ENCODE results near the gene SUN5. TPM values are rescaled to one million over a fixed set of nuclear protein-coding genes. Genes with fewer than 3 reads are reported as not detected.
"Not testable (repeated sequence)": the region's sequence is repeated elsewhere in the genome, so short reads cannot be mapped to it uniquely, and the experiment has no call there.

SUN5 gene
- total RNA-seq, 1 experiment from 2014 or later: not detected

DNA sequence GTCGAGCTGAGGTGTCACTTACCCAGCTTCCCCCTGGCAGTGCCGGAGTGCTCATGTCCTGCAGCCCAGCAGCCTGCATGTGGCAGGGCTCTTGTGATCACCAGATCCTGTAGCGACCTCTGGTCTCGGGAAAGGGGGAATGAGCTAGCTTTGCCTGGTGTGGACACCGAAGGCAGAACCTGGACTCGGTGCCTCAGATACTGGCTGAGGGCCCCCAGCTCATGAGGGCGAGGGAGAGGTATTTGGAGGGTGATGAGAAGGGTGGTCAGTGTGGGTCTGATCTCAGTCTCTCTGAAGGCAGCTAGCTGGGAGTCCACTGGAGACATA, 26.3 kb downstream of the SUN5 start:
- Mint-ChIP-seq H3K27me3 (ENCODE audit: unreplicated experiment) (peaks cover 90% of the 10 kb centered on the region), H3K36me3 (ENCODE audit: insufficient read depth, unreplicated experiment) (peaks cover 7% of the 10 kb centered on the region), H3K27ac (ENCODE audit: unreplicated experiment) (no peak overlapping the region), H3K9me3 (ENCODE audit: low read depth, unreplicated experiment) (peaks cover 3% of the 10 kb centered on the region), H3K4me1 (ENCODE audit: low read depth, unreplicated experiment) (no peaks in the 10 kb centered on the region), H3K4me3 (ENCODE audit: low read depth, unreplicated experiment) (no peak overlapping the region)
- intact Hi-C loops (cut with micrococcal nuclease; ENCODE audit: unreplicated experiment): no loop called here
- TF ChIP-seq, protein P1, sequence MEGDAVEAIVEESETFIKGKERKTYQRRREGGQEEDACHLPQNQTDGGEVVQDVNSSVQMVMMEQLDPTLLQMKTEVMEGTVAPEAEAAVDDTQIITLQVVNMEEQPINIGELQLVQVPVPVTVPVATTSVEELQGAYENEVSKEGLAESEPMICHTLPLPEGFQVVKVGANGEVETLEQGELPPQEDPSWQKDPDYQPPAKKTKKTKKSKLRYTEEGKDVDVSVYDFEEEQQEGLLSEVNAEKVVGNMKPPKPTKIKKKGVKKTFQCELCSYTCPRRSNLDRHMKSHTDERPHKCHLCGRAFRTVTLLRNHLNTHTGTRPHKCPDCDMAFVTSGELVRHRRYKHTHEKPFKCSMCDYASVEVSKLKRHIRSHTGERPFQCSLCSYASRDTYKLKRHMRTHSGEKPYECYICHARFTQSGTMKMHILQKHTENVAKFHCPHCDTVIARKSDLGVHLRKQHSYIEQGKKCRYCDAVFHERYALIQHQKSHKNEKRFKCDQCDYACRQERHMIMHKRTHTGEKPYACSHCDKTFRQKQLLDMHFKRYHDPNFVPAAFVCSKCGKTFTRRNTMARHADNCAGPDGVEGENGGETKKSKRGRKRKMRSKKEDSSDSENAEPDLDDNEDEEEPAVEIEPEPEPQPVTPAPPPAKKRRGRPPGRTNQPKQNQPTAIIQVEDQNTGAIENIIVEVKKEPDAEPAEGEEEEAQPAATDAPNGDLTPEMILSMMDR (IDR thresholded peaks at IDR 0.05; ENCODE audit: unreplicated experiment): no peak
- BruUV-seq (replicated peaks): no TSS peak
- CTCF ChIA-PET: interaction anchor here (0.7 to 1.0 kb wide), 2 partner anchors 14 to 38 kb away, joined by 3 read pairs; no protein-coding TSS in a partner anchor
- no peak for DNase-seq

DNA sequence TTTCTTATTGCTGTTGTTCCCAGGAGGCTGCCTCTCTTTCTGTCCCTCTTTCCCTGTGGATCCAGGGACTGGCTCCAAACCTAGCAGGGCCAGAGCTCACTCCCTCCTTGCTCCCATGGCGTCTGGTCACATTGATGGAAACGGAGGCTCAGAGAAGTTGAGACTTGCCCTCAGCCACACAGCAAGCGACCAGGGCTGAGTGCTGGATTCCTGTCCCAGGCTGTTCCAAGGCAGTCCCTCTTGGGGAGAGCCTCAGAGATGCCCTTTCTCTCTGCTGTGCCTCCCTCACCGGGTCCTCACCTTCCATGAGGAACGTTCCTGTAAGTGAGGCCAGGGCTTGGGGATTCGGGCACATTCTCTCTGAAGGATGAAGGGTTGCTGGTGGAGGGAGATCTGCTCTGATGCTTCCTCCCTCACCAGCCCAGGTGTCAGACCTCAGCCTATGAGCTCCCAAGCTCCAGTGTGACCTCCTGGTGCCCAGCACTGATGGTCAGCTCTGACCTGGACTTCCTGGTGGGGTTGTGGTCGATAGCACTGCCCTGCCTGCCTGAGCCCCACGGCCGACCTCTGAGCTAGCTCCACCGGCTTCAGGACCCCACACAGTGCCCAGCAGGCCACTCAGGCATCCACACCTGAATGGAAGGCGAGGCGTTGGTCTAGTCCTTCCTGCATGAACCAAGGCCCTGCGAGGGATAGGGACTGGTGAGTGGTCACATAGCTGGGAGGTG, 26.8 kb downstream of the SUN5 start:
- DNase-seq: no peak
- Mint-ChIP-seq H3K27ac (ENCODE audit: unreplicated experiment) (no peak overlapping the region), H3K27me3 (ENCODE audit: unreplicated experiment) (peaks cover 84% of the 10 kb centered on the region), H3K9me3 (ENCODE audit: low read depth, unreplicated experiment) (peaks cover 3% of the 10 kb centered on the region), H3K36me3 (ENCODE audit: insufficient read depth, unreplicated experiment) (peaks cover 2% of the 10 kb centered on the region), H3K4me3 (ENCODE audit: low read depth, unreplicated experiment) (no peak overlapping the region), H3K4me1 (ENCODE audit: low read depth, unreplicated experiment) (no peaks in the 10 kb centered on the region)
- CTCF ChIA-PET: interaction anchor here (0.5 to 1.0 kb wide), 3 partner anchors 13 to 328 kb away, joined by 3 to 5 read pairs (median 3); no protein-coding TSS in a partner anchor
- intact Hi-C loops (cut with micrococcal nuclease; ENCODE audit: unreplicated experiment): no loop called here
- TF ChIP-seq, protein P1 (IDR thresholded peaks at IDR 0.05; ENCODE audit: unreplicated experiment): no peak
- no TSS peak for BruUV-seq (replicated peaks)

DNA sequence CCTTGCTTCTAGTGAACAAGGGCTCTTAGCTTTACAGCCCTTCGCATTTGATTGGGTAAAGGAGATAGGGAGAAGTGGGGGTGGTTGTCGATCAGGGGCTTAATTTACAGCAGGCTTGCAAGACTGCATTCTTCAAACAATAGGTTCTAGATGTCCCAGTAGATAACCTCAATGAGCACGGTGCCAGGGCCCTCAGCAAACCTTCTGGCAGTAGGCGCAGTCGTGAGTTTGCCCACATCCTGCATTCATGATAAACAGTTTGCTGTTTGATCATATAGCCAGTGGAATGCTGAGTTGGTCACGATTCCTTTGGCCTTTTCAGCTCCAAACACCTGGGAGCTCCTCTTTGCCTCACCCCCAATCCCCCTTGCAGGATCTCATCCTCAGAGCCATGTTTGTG, 27.5 kb downstream of the SUN5 start:
- BruUV-seq (replicated peaks): no TSS peak
- peaks cover 77% of the 10 kb centered on the region for H3K27me3 Mint-ChIP-seq (ENCODE audit: unreplicated experiment)
- intact Hi-C loops (cut with micrococcal nuclease; ENCODE audit: unreplicated experiment): no loop called here
- no peak overlapping the region for H3K27ac Mint-ChIP-seq (ENCODE audit: unreplicated experiment)
- DNase-seq: no peak
- H3K4me3 Mint-ChIP-seq (ENCODE audit: low read depth, unreplicated experiment): no peak overlapping the region
- no peaks in the 10 kb centered on the region for H3K36me3 Mint-ChIP-seq (ENCODE audit: insufficient read depth, unreplicated experiment)
- no peaks in the 10 kb centered on the region for H3K4me1 Mint-ChIP-seq (ENCODE audit: low read depth, unreplicated experiment)
- CTCF ChIA-PET: no interaction called here
- peaks cover 3% of the 10 kb centered on the region for H3K9me3 Mint-ChIP-seq (ENCODE audit: low read depth, unreplicated experiment)
- TF ChIP-seq, protein P1 (IDR thresholded peaks at IDR 0.05; ENCODE audit: unreplicated experiment): no peak

DNA sequence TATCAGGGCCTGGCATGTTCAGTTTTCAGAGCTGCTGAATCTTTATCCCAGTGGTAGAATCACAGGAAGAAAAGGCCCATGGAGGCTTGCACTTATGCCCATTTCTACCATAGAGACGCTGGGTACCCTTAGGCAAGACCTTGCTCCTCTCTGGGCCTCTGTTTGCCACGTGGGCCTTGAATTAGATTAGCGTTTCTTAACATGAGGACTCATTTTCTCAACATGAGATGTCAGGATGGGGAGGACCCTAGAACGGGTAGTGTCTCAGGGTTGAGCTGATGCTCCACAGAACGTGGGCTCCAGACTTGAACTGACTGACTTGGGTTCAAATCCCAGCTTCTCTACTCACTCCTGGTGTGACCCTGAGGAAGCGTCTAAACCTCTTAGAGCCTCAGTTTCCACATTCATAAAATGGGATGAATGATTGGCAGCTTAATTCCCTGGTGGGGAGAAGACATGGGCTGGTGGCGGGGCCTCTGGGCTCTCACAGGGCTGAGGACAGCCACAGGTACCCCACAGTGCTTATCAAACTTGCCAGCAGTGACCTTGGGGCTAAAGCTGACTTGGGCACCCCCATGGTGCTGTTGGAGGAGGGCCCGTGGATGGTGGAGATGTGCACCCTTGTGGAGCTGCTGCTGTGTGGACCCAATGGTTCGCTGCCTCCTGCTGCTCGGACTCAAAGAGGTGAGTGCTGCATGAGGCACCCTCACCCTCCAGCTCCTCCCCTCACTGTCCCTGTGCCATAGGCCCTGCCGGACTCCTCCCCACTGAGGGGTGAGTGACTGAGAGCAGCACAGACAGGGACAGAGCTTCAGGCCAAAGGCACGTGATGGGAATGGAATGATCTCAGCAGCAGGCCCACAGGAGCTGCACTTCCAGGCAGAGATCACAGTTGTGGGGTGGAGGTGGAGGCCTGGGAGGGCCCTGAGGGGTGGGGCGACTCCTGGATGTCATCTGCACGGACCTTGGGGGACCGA, 28.2 kb downstream of the SUN5 start:
- CTCF ChIA-PET: no interaction called here
- Mint-ChIP-seq H3K36me3 (ENCODE audit: insufficient read depth, unreplicated experiment) (no peaks in the 10 kb centered on the region), H3K27me3 (ENCODE audit: unreplicated experiment) (peaks cover 70% of the 10 kb centered on the region), H3K27ac (ENCODE audit: unreplicated experiment) (no peak overlapping the region), H3K4me1 (ENCODE audit: low read depth, unreplicated experiment) (no peaks in the 10 kb centered on the region), H3K9me3 (ENCODE audit: low read depth, unreplicated experiment) (peaks cover 3% of the 10 kb centered on the region), H3K4me3 (ENCODE audit: low read depth, unreplicated experiment) (no peak overlapping the region)
- TF ChIP-seq, protein P1 (IDR thresholded peaks at IDR 0.05; ENCODE audit: unreplicated experiment): no peak
- DNase-seq: no peak
- intact Hi-C loops (cut with micrococcal nuclease; ENCODE audit: unreplicated experiment): no loop called here
- no TSS peak for BruUV-seq (replicated peaks)

DNA sequence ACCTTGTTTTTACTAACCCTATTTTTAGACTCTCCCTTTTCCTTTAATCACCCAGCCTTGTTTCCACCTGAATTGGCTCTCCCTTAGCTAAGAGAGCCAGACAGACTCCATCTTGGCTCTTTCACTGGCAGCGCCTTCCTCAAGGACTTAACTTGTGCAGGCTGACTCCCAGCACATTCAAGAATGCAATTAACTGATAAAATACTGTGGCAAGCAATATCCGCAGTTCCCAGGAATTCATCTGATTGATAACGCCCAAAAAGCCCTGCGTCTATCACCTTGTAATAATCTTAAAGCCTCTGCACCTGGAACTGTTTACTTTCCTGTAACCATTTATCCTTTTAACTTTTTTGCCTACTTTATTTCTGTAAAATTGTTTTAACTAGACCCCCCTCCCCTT, 29.1 kb downstream of the SUN5 start:
- H3K4me1 Mint-ChIP-seq (ENCODE audit: low read depth, unreplicated experiment); DNase-seq; intact Hi-C loops (cut with micrococcal nuclease; ENCODE audit: unreplicated experiment); H3K9me3 Mint-ChIP-seq (ENCODE audit: low read depth, unreplicated experiment); CTCF ChIA-PET; H3K36me3 Mint-ChIP-seq (ENCODE audit: insufficient read depth, unreplicated experiment); H3K4me3 Mint-ChIP-seq (ENCODE audit: low read depth, unreplicated experiment); H3K27ac Mint-ChIP-seq (ENCODE audit: unreplicated experiment); BruUV-seq (replicated peaks): not testable (repeated sequence)
- H3K27me3 Mint-ChIP-seq (ENCODE audit: unreplicated experiment): peaks cover 61% of the 10 kb centered on the region

DNA sequence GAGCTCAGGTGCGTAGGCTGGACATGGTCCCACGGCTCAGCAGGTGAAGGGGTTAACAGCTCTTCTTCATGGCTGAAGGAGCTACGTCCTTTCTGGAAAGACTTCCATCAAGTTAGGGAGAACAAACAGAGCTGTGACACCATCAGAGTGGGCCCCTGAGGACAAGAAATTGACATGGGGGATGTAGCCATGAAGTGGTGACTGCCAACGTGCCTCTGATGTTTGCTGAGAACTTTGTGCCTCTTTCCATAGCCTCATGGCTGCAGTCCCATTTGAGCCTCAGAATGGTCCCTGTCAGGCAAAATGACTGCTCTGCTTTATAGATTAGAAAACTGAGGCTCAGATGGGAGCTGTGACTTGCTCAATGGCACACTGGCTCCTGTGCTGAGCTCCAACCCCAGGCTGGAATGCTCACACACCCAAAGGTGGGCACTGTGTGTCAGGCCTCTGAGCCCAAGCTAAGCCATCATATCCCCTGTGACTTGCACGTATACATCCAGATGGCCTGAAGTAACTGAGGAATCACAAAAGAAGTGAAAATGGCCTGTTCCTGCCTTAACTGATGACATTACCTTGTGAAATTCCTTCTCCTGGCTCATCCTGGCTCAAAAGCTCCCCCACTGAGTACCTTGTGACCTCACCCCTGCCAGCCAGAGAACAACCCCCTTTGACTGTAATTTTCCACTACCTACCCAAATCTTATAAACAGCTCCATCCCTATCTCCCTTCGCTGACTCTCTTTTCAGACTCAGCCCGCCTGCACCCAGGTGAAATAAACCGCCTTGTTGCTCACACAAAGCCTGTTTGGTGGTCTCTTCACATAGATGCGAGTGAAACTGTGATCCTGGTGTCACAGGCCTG, 29.8 kb downstream of the SUN5 start:
- H3K36me3 Mint-ChIP-seq (ENCODE audit: insufficient read depth, unreplicated experiment); CTCF ChIA-PET; DNase-seq; H3K9me3 Mint-ChIP-seq (ENCODE audit: low read depth, unreplicated experiment); BruUV-seq (replicated peaks); H3K27ac Mint-ChIP-seq (ENCODE audit: unreplicated experiment); H3K4me3 Mint-ChIP-seq (ENCODE audit: low read depth, unreplicated experiment); intact Hi-C loops (cut with micrococcal nuclease; ENCODE audit: unreplicated experiment); H3K4me1 Mint-ChIP-seq (ENCODE audit: low read depth, unreplicated experiment): not testable (repeated sequence)
- peaks cover 57% of the 10 kb centered on the region for H3K27me3 Mint-ChIP-seq (ENCODE audit: unreplicated experiment)

All from Calu3 (cell line).